BJ (cell line): ENCODE measurements around the gene ZNF775. TPM values are rescaled to one million over a fixed set of nuclear protein-coding genes. Genes with fewer than 3 reads are reported as not detected.

Experiments
- CTCF ChIA-PET: fragments of 350-600 bp; formaldehyde crosslinking; extraction: SDS; loops from one replicate; lab custom pipeline; 2021; ENCODE audit warnings: antibody characterized with exemption, inconsistent platforms; lab: Yijun Ruan, JAX
- POLR2A ChIA-PET: fragments of 300-600 bp; sonication (Branson Sonifier 250); formaldehyde crosslinking; extraction: SDS; loops from one replicate; lab custom pipeline; 2021; ENCODE audit warnings: antibody characterized with exemption; lab: Charles Lee
- DNase-seq: peaks from one replicate; pipeline ENCODE4 v3.0.0-alpha.2; 2011; ENCODE audit warnings: low read depth
- H3K27me3 ChIP-seq: 2 replicates; pipeline ENCODE4 v1.6.0; 2011; ENCODE audit warnings: low read length; ENCODE audit not compliant: control insufficient read depth, insufficient read depth
- H3K36me3 ChIP-seq: 2 replicates; pipeline ENCODE4 v1.5.1; 2011; ENCODE audit warnings: low read length; ENCODE audit not compliant: control insufficient read depth, insufficient read depth
- H3K4me3 ChIP-seq: 2 replicates; pipeline ENCODE4 v1.5.1; 2011; ENCODE audit warnings: low read depth, mild to moderate bottlenecking, control low read depth, low read length
- CTCF ChIP-seq: IDR thresholded peaks from 2 replicates; pipeline ENCODE4 v1.5.1; 2011; ENCODE audit warnings: low read depth, mild to moderate bottlenecking, control low read depth, inconsistent platforms, low read length, moderate library complexity; ENCODE audit not compliant: insufficient read depth
- polyA plus RNA-seq: library from polyadenylated mRNA; depleted of rRNA; stranded (reverse); fragments of >200 nt; gene quantifications from 2 replicates; pipeline ENCODE4 v1.2.3, GENCODE V29; 2011

Gene ZNF775
- polyA plus RNA-seq, 1 experiment: 2.1 TPM

GRCh38 chr7:150343225-150343624 lies 35.9 kb upstream of the ZNF775 start:
- DNase-seq: no peak
- no peak overlapping the region for H3K4me3 ChIP-seq
- ChIA-PET CTCF (interaction anchor here (1.5 to 4.8 kb wide), 2 partner anchors 10 to 13 kb away, joined by 4 to 27 read pairs; no protein-coding TSS in a partner anchor), POLR2A (no interaction called here)
- H3K27me3 ChIP-seq: peaks cover 20% of the 10 kb centered on the region
- TF ChIP-seq CTCF: no peak
- no peaks in the 10 kb centered on the region for H3K36me3 ChIP-seq

- ChIA-PET CTCF (interaction anchor here (1.5 to 4.8 kb wide), 2 partner anchors 9 to 12 kb away, joined by 4 to 27 read pairs; no protein-coding TSS in a partner anchor), POLR2A (no interaction called here)
- peaks cover 20% of the 10 kb centered on the region for H3K27me3 ChIP-seq
- TF ChIP-seq CTCF: no peak
- no peak overlapping the region for H3K4me3 ChIP-seq
- no peak for DNase-seq
- H3K36me3 ChIP-seq: no peaks in the 10 kb centered on the region
These were observed 34.8 kb upstream of the ZNF775 start for GRCh38 chr7:150344299-150344698.

- DNase-seq: peak; percentile 75
- Histone ChIP-seq H3K4me3 (no peak overlapping the region), H3K27me3 (peaks cover 20% of the 10 kb centered on the region), H3K36me3 (no peaks in the 10 kb centered on the region)
- ChIA-PET CTCF (interaction anchor here (4.8 kb wide), 1 partner anchor 11 kb away, joined by 27 read pairs; no protein-coding TSS in a partner anchor), POLR2A (no interaction called here)
- TF ChIP-seq CTCF: no peak
These were observed 34.1 kb upstream of the ZNF775 start for GRCh38 chr7:150345012-150345411.

- Histone ChIP-seq H3K4me3 (no peak overlapping the region), H3K36me3 (no peaks in the 10 kb centered on the region), H3K27me3 (peaks cover 8% of the 10 kb centered on the region)
- no peak for TF ChIP-seq CTCF
- POLR2A ChIA-PET: no interaction called here
- no peak for DNase-seq
- CTCF ChIA-PET: interaction anchor here (1.1 to 4.8 kb wide), 4 partner anchors 9 to 75 kb away, joined by 3 to 27 read pairs (median 3); no protein-coding TSS in a partner anchor
These were observed 32.2 kb upstream of the ZNF775 start for GRCh38 chr7:150346922-150347321.

- CTCF ChIA-PET: interaction anchor here (0.6 kb wide), 1 partner anchor 51 kb away, joined by 3 read pairs; no protein-coding TSS in a partner anchor
- no peaks in the 10 kb centered on the region; the same call in 1 of the 2 replicates for H3K27me3 ChIP-seq
- TF ChIP-seq CTCF: no peak
- POLR2A ChIA-PET: no interaction called here
- no peak for DNase-seq
- H3K4me3 ChIP-seq: no peak overlapping the region
- no peaks in the 10 kb centered on the region for H3K36me3 ChIP-seq
These were observed 27.4 kb upstream of the ZNF775 start for GRCh38 chr7:150351587-150352194.
